ENCODE results near the gene GPR75.

GPR75 gene

GRCh38 chr2:53859206-53860181 lies at the start of gene GPR75:
GPR75 (minus strand) TSS chr2:53859967; CDS start chr2:53854756, 5,211 bp downstream.
- DNase-seq (ENCODE audit: low spot score): no peak

GRCh38 chr2:53907582-53907981 lies 47.8 kb upstream of the GPR75 start:
- no peak for DNase-seq (ENCODE audit: low spot score)

GRCh38 chr2:53905396-53905795 lies 45.6 kb upstream of the GPR75 start:
- DNase-seq (ENCODE audit: low spot score): no peak

- DNase-seq (ENCODE audit: low spot score): no peak
These were observed 43.2 kb upstream of the GPR75 start for GRCh38 chr2:53903011-53903410.

GRCh38 chr2:53901192-53901591 lies 41.4 kb upstream of the GPR75 start:
- no peak for DNase-seq (ENCODE audit: low spot score)

GRCh38 chr2:53896864-53897263 lies 37.1 kb upstream of the GPR75 start:
- no peak for DNase-seq (ENCODE audit: low spot score)

GRCh38 chr2:53886406-53887280 lies 26.9 kb upstream of the GPR75 start:
- no peak for DNase-seq (ENCODE audit: low spot score)

- DNase-seq (ENCODE audit: low spot score): no peak
These were observed 25.1 kb upstream of the GPR75 start for GRCh38 chr2:53884883-53885282.

GRCh38 chr2:53881986-53882385 lies 22.2 kb upstream of the GPR75 start:
- no peak for DNase-seq (ENCODE audit: low spot score)

- DNase-seq (ENCODE audit: low spot score): no peak
These were observed 21.6 kb upstream of the GPR75 start for GRCh38 chr2:53881360-53881759.

- no peak for DNase-seq (ENCODE audit: low spot score)
These were observed 21.0 kb upstream of the GPR75 start for GRCh38 chr2:53880756-53881155.

GRCh38 chr2:53877556-53877955 lies 17.8 kb upstream of the GPR75 start:
- DNase-seq (ENCODE audit: low spot score): no peak

GRCh38 chr2:53877112-53877511 lies 17.3 kb upstream of the GPR75 start:
- DNase-seq (ENCODE audit: low spot score): no peak

- DNase-seq (ENCODE audit: low spot score): no peak
These were observed 14.7 kb upstream of the GPR75 start for GRCh38 chr2:53874401-53874950.

- DNase-seq (ENCODE audit: low spot score): no peak
These were observed 8.0 kb upstream of the GPR75 start for GRCh38 chr2:53867773-53868172.

GRCh38 chr2:53867169-53867568 lies 7.4 kb upstream of the GPR75 start:
- no peak for DNase-seq (ENCODE audit: low spot score)

- DNase-seq (ENCODE audit: low spot score): no peak
These were observed 6.2 kb upstream of the GPR75 start for GRCh38 chr2:53865962-53866361.

GRCh38 chr2:53865264-53865663 lies 5.5 kb upstream of the GPR75 start:
- no peak for DNase-seq (ENCODE audit: low spot score)

GRCh38 chr2:53863538-53864227 lies 3.9 kb upstream of the GPR75 start:
- DNase-seq (ENCODE audit: low spot score): no peak

- no peak for DNase-seq (ENCODE audit: low spot score)
These were observed 2.1 kb upstream of the GPR75 start for GRCh38 chr2:53861824-53862223.

GRCh38 chr2:53856272-53856671 lies 3.5 kb downstream of the GPR75 start:
- no peak for DNase-seq (ENCODE audit: low spot score)

- no peak for DNase-seq (ENCODE audit: low spot score)
These were observed 5.1 kb downstream of the GPR75 start for GRCh38 chr2:53854678-53855077.

Data from SW480 (cell line).